Inferior parietal cortex (tissue), 1 donor: ENCODE measurements around the gene INPP5D.
"Not testable (repeated sequence)": the region's sequence is repeated elsewhere in the genome, so short reads cannot be mapped to it uniquely, and the experiment has no call there.

Source experiments
- DNase-seq: peaks from one replicate; pipeline ENCODE4 v3.0.0-alpha.2; 2016; ENCODE audit errors: extremely low spot score

INPP5D gene

DNA sequence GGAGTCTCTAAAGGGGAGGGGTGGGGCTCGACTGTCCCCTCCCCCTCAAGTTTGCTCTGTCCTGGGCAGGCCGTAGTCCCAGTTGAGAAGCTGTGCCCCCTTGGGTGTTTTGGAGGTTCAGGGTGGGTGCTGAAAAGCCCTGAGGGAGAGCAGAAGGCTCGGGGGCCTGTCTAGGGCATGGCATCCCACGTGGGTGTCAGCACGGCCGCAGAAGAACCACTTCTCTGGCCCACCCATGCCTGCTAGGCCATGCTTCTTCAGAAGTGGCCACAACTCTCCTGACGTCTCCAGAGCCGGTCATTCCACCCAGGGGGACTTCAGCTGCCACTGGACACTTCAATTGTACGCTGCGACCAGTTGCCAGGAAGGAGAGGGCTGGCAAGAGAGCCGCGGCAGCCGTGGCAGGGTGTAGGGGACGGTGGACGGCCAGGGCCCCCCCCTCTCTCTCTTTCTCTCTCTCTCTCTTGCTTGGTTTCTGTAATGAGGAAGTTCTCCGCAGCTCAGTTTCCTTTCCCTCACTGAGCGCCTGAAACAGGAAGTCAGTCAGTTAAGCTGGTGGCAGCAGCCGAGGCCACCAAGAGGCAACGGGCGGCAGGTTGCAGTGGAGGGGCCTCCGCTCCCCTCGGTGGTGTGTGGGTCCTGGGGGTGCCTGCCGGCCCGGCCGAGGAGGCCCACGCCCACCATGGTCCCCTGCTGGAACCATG is at the start of gene INPP5D:
Gene INPP5D (plus strand): TSS at position 546 of the 704 bp plus-strand sequence. CDS start 137 bp downstream, at position 683.
- no peak for DNase-seq

DNA sequence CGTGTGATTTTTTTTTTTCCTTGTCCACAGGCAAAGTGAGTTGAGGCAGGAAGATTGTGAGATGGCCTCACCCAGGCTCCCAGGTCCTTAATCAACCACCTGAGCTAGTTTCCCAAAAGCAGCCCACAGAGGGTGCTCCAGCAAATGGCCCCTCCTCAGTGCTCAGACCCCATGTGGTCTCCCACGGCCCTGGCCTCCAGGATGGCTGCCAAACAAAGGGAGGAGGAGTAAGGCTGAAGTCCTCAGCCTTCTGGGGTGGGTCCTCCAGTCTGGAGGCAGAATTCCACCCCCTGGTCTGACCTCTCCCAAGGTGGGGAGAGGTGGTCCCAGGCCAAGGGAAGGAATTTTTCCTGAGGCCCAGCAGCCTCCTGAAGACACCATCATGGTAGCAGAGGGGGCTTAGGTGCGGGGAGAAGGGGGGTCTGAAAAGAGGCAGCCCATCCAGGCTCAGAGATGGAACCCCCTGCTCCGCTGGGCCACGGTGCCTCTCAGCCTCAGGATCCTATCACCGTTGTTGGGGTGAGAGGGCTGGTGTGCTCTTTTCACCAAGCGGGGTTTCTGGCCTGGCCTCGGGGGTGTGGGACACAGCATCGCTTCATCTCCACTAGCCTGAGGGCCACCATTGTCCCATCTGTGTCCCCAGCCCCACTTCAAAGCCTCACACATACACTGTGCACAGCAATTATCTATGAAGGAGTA is 49.4 kb upstream of the INPP5D start:
- no peak for DNase-seq

DNA sequence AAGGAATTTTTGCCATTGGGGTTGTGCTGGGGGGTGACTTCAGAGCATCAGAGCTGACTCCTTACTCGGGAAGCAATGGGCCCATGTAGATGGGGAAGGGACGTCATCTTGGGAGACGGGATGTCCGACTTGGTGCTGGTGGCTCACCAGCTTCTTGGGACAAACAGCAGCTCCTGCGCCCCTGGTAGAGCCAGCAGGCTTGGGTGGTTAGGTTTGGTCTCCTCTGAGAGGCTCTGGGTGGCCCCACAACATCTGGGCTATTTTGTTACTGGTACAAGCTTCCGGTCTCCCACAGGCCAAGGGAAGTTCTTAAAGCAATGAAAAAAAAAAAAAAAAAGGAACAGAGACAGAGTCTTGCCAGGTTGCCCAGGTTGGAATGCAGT is 48.9 kb upstream of the INPP5D start:
- DNase-seq, result no peak

DNA sequence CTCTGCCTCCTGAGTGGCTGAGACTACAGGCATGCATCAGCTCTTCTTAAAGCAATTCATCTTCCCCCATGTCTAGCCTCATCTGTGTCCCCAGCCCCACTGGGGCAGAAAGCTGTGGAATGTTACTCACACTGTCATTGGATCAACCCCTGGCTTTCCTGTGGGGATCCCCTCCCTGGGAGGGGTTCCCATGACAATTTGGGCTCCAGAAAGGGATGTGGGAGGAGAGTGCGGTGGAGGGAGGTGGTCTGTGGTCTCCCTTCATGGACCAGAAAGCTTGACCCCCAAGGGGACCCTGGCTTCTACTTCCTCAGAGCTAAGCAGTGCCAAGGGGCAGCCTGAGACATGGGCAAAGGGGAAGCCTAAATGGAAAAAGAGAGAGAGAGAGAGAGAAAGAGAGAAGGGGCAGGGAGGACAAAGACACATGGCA is 48.4 kb upstream of the INPP5D start:
- DNase-seq, result no peak

DNA sequence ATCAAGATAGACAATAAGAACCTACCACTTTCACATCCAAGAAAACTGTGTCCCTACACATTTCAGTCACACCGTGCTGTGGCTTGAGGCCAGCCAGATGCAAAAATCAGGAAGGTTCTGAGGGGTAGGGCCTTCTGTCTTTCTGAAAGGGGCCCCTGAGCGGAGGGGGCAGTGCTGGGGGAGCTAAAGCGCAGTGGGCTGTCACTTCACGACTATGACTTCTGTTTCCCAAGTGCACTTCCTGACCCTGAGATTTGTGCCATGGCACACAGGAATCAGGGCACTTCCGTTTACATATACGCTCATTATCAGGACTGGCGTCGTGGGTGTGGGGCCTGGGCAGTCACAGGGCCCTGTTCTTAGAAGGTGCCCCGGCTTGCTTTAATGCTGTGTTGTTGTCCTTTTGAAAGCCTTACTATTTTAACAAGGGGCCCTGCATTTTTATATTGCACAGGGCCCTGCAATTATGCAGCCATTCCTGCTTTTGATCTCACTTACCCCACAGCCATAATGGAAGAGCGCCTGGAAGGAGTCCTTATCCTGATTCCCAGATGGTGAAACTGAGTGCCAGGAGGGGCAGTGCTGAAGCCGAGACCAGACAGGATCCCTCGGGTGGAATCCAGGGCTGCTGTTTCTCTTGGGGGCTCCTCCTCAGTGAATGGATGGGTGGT is 47.7 kb upstream of the INPP5D start:
- DNase-seq, result no peak

DNA sequence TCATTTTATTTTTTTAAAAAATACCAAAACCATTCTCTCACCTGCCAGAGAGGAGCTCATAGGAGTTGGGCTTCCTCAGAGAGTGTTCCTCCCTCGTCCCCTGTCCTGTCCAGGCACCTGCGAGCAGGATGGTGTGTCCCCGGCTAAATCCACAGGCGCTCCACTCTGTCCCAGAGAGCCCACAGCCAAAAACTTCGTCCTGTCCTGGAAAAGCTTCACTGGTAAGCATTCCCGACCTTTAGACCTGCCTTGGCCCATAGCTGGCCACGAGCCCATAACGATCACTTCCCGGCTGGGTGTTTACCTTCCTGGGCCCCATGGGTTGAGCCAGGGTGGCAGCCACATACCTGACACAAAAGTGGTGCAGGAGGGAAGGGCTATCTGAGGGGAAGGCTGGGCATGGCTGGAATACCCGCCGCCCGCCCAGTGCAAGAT is 47.1 kb upstream of the INPP5D start, which contains the start of gene NGEF:
Gene NGEF (minus strand): TSS at position 230 of the 435 bp plus-strand sequence. CDS start 38,366 bp downstream, outside the sequence.
- no peak for DNase-seq

DNA sequence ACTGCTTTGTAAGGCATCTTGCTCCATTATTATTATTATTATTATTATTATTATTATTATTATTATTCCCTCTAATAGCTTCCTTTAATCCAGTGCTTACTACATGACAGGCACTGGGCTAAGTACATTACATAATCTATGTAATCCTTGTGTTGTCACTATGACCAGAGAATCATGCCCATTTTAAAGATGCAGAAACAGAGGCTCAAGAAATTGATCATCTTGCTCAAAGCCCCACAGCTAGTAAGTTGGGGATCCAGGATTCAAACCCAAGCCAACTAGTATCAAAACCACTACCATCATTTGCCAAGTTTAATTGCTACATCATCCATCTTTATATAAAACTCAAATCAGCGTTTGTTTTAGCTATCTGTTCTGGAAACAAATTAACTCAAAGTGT is 46.5 kb upstream of the INPP5D start:
- DNase-seq, result no peak

DNA sequence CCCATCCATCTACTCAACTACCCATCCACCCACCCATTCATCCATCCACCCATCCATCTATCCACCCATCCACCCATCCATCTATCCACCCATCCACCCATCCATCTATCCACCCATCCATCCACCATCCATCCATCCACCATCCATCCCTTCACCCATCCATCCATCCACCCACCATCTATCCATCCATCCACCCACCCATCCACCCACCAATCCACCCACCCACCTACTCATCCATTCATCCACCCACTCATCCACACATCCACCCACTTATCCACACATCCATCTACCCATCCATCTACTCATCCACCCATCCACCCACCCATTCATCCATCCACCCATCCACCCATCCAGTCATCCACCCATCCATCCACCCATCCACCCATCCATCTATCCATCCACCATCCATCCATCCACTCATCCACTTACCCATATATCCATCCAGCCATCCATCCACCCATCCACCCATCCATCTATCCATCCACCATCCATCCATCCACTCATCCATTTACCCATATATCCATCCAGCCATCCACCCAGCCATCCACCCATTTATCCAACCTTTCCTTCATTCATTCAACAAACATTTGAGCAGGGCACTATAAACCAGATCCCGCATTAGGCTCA is 45.0 kb upstream of the INPP5D start:
- no peak for DNase-seq

DNA sequence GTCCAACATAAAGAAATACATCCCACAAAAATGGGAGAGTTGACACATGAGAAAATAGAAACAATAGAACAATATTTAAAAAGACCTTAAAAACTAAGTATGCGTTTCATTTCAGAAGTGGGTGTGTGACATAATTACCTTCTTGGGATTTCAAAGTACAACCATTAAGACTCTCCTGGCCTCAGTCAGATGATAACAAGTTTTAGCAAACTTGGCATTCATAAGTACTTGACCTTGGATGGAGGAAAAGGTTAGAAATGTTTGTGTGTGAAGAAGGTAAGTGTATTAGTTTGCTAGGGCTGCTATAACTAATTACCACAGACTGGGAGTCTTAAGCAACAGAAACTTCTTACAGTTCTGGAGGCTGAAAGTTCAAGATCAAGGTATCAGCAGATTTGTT is 42.2 kb upstream of the INPP5D start:
- no peak for DNase-seq

DNA sequence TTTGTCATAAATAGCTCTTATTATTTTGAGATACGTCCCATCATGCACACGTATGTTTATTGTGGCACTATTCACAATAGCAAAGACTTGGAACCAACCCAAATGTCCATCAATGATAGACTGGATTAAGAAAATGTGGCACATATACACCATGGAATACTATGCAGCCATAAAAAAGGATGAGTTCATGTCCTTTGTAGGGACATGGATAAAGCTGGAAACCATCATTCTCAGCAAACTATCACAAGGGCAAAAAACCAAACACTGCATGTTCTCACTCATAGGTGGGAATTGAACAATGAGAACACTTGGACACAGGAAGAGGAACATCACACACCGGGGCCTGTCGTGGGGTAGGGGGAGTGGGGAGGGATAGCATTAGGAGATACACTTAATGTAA is 40.5 kb upstream of the INPP5D start:
- DNase-seq, result not testable (repeated sequence)

DNA sequence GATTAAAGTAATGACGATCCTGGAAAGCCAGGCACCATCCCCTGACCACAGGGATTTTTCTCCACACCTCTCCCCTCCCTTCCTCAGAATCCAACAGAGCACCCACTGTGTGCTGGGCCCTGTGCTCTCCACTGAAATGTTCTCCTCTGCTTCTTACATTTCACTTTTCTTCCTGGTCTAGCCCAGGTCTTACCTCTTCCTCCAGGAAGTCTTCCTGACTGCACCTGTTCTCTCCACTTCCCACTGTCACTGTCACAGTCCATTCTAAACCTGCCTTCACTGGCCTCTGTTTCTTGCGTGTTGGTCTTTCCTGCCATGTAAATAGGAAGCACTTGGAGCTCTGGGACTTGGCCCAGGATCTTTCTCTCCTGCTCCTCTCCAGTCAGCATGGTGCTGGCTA is 39.7 kb upstream of the INPP5D start:
- DNase-seq, result no peak

DNA sequence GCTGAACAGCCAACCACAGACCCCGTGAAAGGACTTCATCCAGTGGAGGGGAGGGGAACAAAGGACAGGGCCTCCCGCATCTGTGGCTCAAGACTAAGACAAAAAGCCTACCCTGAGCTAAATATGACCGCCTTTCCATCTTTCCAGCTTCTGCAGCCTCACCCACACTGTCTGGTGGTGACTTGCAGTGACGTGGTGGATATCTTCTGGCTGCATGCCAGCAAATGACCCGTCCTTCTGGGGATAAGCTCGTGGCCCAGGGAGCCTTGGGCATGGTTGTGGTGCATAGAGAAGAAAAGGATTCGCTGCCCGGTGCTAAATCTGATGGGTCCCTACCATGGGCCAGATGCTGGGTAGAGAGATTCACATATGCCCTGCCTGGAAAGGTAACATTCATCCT is 38.4 kb upstream of the INPP5D start:
- DNase-seq, result no peak

DNA sequence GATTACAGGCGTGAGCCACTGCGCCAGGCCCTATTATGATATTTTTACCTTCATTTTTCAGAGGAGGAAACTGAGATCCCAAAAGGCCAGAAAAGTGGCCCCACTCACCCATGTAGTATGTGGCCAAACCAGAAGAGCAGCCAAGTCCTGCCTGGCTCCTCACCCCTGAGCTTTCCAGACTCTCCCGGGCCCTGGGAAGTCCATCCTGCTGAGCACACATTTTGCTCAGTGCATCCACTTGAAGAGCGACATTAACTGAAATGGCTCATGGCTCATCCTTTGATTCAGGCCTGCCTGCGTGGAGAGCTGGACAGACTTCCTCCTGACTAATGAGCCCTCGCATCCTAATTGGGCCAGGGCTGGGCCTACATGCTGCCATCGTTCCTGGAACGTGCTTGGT is 37.6 kb upstream of the INPP5D start:
- no peak for DNase-seq

DNA sequence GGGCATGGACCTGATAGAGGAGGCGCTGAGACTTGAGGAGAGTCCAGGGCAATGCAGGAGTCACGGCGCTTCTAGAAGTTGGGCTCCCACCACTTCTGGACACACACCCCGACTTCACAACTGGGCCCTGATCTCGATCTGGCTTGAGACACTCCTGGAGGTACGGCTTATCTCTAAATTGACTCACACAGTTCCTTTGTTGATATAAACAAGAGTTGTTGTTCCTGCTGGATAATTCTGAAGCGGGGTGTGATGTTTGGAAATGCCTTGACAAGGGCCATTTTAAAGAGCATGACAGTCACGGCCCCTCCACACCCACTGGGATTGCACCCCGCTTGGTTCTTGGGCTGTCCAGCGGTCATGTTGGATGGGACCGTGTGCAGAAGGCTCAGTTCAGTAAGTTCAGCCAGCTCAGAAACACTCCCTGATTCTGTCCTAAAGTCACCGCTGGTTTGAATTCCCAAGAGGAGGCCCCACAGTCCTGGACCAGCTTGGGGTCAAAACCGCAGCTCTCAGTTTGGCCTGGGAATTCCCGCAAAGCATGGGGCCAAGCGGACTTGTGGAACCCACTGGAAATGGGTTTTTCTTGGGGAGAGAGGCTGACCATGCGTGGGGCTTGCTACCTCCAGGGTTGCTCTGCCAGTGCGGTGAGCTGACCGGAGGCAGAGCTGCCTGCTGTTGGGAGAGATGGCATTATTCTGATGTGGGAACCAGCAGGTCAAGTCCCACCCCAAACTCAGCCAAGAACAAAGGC is 37.0 kb upstream of the INPP5D start:
- DNase-seq, result no peak

DNA sequence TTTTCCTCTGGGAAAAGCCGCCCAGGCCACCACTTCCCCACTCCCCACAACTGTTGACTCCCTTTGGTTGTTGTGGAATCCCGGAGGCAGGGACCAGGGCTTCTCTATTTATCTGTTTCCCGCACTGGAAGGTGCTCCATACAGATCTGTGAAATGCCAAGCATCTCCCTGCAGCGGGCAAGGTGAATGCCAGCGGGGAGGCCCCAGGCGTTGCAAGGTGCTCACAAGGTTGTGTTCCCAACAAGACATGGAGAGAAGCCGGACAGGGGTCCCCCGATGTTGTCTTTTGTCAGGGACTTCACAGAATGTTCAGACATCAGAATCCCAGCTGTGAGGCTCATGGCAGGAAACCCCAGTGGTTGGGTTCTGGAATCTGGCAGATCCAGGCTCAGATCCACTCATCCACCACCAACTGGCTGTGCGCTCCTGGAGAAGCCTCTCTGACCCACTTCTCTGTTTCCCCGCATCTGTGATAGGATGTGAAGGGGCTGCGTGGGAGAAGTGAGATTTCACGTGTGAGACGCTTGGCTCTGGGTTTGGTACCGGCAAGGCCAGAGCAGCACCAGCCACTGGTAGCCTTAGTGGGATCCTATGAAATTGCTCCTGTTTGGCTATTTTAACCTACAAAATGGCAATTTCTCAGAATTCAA is 36.3 kb upstream of the INPP5D start:
- DNase-seq, result no peak

DNA sequence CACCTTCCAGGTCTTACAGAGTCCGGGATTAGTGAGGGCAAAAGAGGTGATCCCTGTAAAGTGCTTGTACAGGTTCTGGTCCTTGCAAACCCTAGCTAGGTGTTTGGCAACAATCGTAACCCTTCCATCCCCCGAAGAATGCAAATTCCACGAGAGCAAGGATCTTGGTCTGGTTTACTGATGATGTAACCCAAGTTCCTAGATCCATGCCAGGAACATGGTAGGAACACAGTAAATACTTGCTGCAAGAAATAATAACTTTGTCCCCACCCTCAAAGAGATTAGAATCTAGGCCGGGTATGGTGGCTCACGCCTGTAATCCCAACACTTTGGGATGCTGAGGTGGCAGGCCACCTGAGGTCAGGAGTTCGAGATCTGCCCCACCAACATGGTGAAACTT is 34.4 kb upstream of the INPP5D start:
- no peak for DNase-seq

DNA sequence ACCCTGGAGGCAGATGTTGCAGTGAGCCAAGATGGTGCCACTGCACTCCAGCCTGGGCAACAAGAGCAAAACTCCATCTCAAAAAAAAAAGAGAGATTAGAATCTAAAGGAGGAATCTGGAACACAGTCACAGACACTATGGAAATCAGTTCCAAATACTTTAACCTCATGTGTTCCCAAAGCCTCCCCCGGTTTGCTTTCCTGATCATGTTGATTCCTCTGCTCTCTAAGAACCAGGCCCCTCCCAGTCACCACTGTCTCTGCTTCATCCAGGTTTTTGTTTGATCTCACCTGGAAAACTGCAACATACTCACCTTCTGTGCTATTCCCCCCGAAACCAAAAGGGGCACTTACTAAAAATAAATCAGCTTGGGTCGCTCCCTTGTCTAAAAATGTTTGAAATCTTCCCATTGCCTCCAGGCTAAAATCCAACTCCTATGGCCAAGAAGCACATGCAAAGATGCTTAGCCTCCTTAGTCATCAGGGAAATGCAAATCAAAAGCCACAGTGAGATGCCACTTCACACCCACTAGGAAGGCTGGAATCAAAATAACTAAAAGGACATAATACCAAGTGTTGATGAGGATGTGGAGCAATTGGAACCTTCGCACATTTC is 33.8 kb upstream of the INPP5D start:
- no peak for DNase-seq

DNA sequence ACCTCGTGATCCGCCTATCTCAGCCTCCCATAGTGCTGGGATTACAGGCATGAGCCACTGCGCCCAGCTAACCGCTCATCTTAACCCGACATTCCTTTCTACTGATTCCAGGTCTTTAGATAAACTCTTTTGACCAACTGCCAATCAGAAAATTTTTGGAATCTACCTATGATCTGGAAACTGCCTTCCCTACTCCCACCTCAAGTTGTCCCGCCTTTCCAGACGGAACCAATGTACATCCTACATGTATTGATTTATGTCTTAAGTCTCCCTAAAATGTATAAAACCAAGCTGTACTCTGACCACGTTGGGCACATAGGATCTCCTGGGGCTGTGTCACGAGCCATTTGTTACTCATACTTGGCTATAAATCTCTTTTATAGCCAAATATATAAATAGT is 30.8 kb upstream of the INPP5D start:
- no peak for DNase-seq

DNA sequence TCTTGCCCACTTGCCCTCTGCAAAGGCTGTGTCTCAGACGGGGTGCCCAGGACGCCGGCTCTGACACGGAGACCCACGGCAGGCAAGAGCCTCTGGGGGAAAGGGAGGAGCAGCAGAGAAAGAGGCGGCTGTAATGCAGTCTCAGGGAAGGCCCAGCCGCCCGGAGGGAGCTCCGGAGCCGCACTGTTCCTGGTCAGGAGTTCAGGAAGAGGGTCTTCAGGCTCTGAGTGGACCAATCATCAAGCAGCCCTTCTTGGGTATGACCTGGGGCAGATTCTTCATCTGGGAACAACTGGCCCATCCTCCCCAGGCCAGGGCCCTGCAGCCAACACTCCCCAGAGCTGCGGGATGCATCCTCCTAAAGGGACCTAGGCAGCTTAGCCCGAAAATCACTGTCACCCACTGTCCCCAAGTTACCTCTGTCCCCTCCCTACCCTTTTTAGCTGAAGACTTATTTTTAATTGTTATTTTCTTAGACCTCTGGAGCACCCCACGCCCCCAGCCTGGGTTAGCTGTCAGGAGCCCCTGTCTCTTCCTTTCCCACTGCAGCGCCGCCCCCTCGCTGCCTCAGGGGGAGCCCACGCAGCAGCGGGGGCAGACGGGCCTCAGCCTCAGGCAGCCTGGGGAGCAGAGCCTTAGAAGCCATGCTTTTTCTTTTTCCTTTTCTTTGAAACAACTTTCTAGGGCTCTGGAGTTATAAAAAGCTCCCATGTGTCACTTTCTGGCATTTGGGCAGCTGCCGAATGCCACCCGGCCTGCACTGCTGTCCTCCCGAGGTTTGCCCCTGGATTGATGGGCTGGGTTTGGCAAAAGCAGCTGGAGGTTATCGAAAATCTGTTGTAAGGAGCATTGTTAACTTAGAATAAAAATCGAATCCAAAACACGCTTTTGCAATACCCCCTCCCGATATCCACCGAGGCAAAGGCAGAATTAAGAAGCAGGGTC is 28.3 kb upstream of the INPP5D start:
- no peak for DNase-seq
